Spleen (tissue), 11 donors: ENCODE results near the gene ABHD17C. TPM values are rescaled to one million over a fixed set of nuclear protein-coding genes. Genes with fewer than 3 reads are reported as not detected.

Experiments used
- DNase-seq: peaks from one replicate; pipeline ENCODE4 v3.0.0-alpha.2; 2020
- H3K27ac ChIP-seq, 8 donors: fragments of 200-600 bp; sonication (generic) in 7 of 8; 1 replicate in 4 of 8; 2 replicates in 4 of 8; pipeline versions ENCODE4 v1.5.0 to v1.8.0; 2016 to 2021; ENCODE audit warnings: inconsistent platforms in 4 of 8, mild to moderate bottlenecking in 4 of 8, moderate library complexity in 1 of 8
- H3K27me3 ChIP-seq, 7 donors: fragments of 200-600 bp; sonication (generic) in 6 of 7; replicated peaks in 1 of 7; 1 replicate in 4 of 7; 2 replicates in 3 of 7; pipeline versions ENCODE4 v1.5.0 to v1.8.0; 2016 to 2021; ENCODE audit warnings: inconsistent platforms in 3 of 7, mild to moderate bottlenecking in 1 of 7
- H3K36me3 ChIP-seq, 6 donors: fragments of 200-600 bp; sonication (generic) in 5 of 6; 1 replicate in 4 of 6; 2 replicates in 2 of 6; pipeline versions ENCODE4 v1.5.0 to v1.8.0; 2016 to 2021; ENCODE audit warnings: inconsistent platforms in 2 of 6
- H3K4me1 ChIP-seq, 6 donors: fragments of 200-600 bp; sonication (generic) in 5 of 6; 1 replicate in 3 of 6; 2 replicates in 3 of 6; pipeline versions ENCODE4 v1.5.0 to v1.8.0; 2016 to 2021; ENCODE audit warnings: inconsistent platforms in 3 of 6
- H3K4me3 ChIP-seq, 8 donors: fragments of 200-600 bp; sonication (generic) in 7 of 8; 1 replicate in 4 of 8; 2 replicates in 4 of 8; pipeline versions ENCODE4 v1.5.0 to v1.8.0; 2016 to 2021; ENCODE audit warnings: inconsistent platforms in 4 of 8, mild to moderate bottlenecking in 4 of 8, moderate library complexity in 2 of 8
- H3K9me3 ChIP-seq, 8 donors: fragments of 200-600 bp; sonication (generic) in 7 of 8; 1 replicate in 4 of 8; 2 replicates in 4 of 8; pipeline versions ENCODE4 v1.5.0 to v1.8.0; 2016 to 2021; ENCODE audit warnings: inconsistent platforms in 4 of 8
- POLR2A ChIP-seq, 3 donors: fragments of 450-650 bp; IDR thresholded peaks; one replicate each; pipeline ENCODE4 v1.5.1; 2017; ENCODE audit warnings: antibody characterized with exemption in 3 of 3, mild to moderate bottlenecking in 1 of 3
- POLR2AphosphoS5 ChIP-seq, 3 donors: sonication (generic); formaldehyde crosslinking; IDR thresholded peaks; one replicate each; pipeline ENCODE4 v1.5.1; 2017; ENCODE audit warnings: antibody characterized with exemption in 3 of 3
- WGBS, 5 donors: extraction: QIAGEN DNeasy Blood & Tissue Kit in 3 of 5; methylation state at CpG; one replicate each; pipeline versions ENCODE4 v1.1.5 to v1.1.7; 2013 to 2018; 5-methylcytosine and 5-hydroxymethylcytosine counted together
- intact Hi-C: fragments of 100-400 bp; cut with DNase I; formaldehyde crosslinking; loops from one replicate; pipeline ENCODE4 v1.15.0; 2023; ENCODE audit warnings: low total_unique reads
- polyA plus RNA-seq, 3 donors: library from polyadenylated mRNA; stranded (reverse); fragments of 200-250 nt; gene quantifications; one replicate each; pipeline ENCODE4 v1.2.1, GENCODE V29; 2013
- total RNA-seq, 7 donors: library from RNA; depleted of rRNA in 3 of 7; stranded (reverse); fragments of >200 nt in 3 of 7; fragmentation: NEBNext Ultra II Directional in 4 of 7; extraction: Animal tissue kit (Norgen Biotek cat#: 25700) in 4 of 7; gene quantifications; one replicate each; pipeline versions ENCODE4 v1.1.0 to v1.2.1, GENCODE V29; 2016 to 2021
- TF ChIP-seq, protein P1 (sequence below), 11 experiments: fragments of 200-600 bp in 7 of 11; fragments of 450-650 bp in 4 of 11; sonication (generic) in 4 of 11; IDR thresholded peaks in 8 of 11; conservative IDR thresholded peaks in 3 of 11; 1 replicate in 7 of 11; 2 replicates in 4 of 11; pipeline versions ENCODE4 v1.4.0 to v1.8.0; 2016 to 2021; ENCODE audit warnings: antibody characterized with exemption in 11 of 11, inconsistent platforms in 4 of 11, mild to moderate bottlenecking in 1 of 11
- donor health status: healthy with polysubstance abuse.
- donor health status: DM: no; HTN: no; CAD: no; lungs with moderate emphysema.
- donor health status: DM: no; HTN: no; CAD: no.
- donor health status: Bipolar disorder and iron deficiency.
- donor health status: healthy.
- donor health status: DM: no; HTN: no; CAD: no.
- donor health status: DM: yes; HTN: yes; CAD: no.

The ABHD17C gene
- total and polyA plus RNA-seq, 10 donors: 4.2 to 17.0 (median 10.9) TPM

DNA sequence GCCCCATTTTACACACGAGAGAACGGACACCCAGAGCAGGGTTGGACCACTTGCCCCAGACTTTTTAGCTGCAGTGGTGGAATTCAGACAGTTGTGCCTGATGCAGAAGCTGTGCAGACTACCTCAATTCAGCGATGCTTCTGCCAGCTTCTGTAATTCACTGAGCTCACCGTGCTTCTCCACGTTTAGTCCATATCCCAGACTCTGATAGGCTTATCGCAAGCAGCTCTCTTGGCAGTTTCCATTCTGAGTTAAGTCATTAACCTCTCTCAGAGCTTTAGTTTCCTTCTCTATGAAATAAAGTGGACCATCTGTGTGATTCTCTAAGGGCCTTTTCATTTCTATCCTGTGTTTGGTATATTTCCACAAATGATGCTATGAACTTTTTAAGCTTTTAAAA is 37.1 kb downstream of the ABHD17C start:
- Histone ChIP-seq H3K27me3 (no peaks in the 10 kb centered on the region), H3K4me3 (no peak overlapping the region), H3K4me1 (peaks cover 0 to 68% (median 36%) of the 10 kb centered on the region in 6 donors), H3K9me3 (no peaks in the 10 kb centered on the region), H3K36me3 (no peaks in the 10 kb centered on the region), H3K27ac (peak overlapping the region; percentile 2 to 78 (median 50))
- no peak for DNase-seq
- TF ChIP-seq POLR2AphosphoS5 (IDR thresholded peaks at IDR 0.05) (no peak), POLR2A (IDR thresholded peaks at IDR 0.05) (no peak)
- TF ChIP-seq, protein P1, sequence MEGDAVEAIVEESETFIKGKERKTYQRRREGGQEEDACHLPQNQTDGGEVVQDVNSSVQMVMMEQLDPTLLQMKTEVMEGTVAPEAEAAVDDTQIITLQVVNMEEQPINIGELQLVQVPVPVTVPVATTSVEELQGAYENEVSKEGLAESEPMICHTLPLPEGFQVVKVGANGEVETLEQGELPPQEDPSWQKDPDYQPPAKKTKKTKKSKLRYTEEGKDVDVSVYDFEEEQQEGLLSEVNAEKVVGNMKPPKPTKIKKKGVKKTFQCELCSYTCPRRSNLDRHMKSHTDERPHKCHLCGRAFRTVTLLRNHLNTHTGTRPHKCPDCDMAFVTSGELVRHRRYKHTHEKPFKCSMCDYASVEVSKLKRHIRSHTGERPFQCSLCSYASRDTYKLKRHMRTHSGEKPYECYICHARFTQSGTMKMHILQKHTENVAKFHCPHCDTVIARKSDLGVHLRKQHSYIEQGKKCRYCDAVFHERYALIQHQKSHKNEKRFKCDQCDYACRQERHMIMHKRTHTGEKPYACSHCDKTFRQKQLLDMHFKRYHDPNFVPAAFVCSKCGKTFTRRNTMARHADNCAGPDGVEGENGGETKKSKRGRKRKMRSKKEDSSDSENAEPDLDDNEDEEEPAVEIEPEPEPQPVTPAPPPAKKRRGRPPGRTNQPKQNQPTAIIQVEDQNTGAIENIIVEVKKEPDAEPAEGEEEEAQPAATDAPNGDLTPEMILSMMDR (IDR thresholded peaks at IDR 0.05 in 8 of 11, conservative IDR thresholded peaks at IDR 0.05 in 3 of 11): no peak
- intact Hi-C loops: no loop called here
- WGBS, 5 donors: 69 to 89% (median 82%) methylated on average over 5 to 6 of the region's 6 CpGs

DNA sequence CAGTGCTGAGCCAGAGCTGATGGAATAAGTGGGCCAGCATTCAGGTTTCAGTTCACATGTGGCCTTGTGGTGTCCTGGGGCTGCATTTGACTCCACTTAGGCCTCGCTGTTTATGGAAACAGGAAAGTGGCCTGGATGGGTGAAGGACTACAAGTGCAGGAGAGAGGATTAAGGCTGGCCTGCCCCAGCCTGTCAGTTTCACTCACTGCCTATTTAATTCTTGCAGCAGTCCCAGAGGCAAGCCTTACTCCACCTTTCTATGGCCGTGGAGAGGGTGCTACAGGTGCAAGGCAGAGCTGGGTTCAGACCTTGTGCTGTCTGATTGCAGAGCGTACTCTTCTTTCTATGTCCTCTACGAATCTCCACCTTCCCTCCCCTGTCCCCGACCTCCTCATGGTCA is 37.7 kb downstream of the ABHD17C start:
- Histone ChIP-seq H3K27me3 (no peaks in the 10 kb centered on the region), H3K27ac (peak overlapping the region; percentile 2 to 78 (median 50)), H3K4me3 (no peak overlapping the region), H3K36me3 (no peaks in the 10 kb centered on the region), H3K4me1 (peaks cover 0 to 73% (median 37%) of the 10 kb centered on the region in 6 donors), H3K9me3 (no peaks in the 10 kb centered on the region)
- no peak for DNase-seq
- peak in 1 of 3 donors; percentile 37 for TF ChIP-seq POLR2AphosphoS5 (IDR thresholded peaks at IDR 0.05)
- TF ChIP-seq, protein P1 (IDR thresholded peaks at IDR 0.05 in 8 of 11, conservative IDR thresholded peaks at IDR 0.05 in 3 of 11): no peak
- WGBS, 5 donors: 60 to 80% (median 72%) methylated on average over 5 of the region's 5 CpGs
- intact Hi-C loops: no loop called here

DNA sequence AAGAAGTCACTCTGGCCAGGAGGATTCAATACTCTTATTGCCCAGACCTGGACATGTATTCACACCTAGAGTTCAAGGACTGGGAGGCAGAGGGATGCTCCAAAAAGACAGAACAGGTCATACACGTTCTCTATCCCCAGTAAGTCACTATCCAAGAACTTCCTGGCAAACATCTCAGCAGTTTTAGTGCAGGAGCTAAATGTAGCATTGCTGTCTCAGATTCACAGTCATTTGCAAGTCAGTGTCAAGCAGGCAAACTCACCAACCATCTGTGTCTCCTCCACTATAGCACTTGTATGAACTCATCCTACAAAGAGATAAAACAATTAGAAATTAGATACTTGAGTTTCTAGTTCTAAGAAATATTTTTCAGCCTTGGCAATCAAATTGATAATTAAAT is 38.4 kb downstream of the ABHD17C start:
- intact Hi-C loops: no loop called here
- Histone ChIP-seq H3K27ac (peak overlapping the region in 5 of 8 donors; percentile 48 to 78 (median 64)), H3K4me3 (no peak overlapping the region), H3K4me1 (peaks cover 0 to 73% (median 37%) of the 10 kb centered on the region in 6 donors), H3K36me3 (no peaks in the 10 kb centered on the region), H3K9me3 (peaks cover 0 to under 1% (median 0%) of the 10 kb centered on the region in 8 donors), H3K27me3 (no peaks in the 10 kb centered on the region)
- WGBS, 5 donors: 33 to 76% (median 61%) methylated on average over 1 of the region's 1 CpG
- DNase-seq: no peak
- TF ChIP-seq, protein P1 (IDR thresholded peaks at IDR 0.05 in 8 of 11, conservative IDR thresholded peaks at IDR 0.05 in 3 of 11): no peak
- TF ChIP-seq POLR2A (IDR thresholded peaks at IDR 0.05) (no peak), POLR2AphosphoS5 (IDR thresholded peaks at IDR 0.05) (no peak)

DNA sequence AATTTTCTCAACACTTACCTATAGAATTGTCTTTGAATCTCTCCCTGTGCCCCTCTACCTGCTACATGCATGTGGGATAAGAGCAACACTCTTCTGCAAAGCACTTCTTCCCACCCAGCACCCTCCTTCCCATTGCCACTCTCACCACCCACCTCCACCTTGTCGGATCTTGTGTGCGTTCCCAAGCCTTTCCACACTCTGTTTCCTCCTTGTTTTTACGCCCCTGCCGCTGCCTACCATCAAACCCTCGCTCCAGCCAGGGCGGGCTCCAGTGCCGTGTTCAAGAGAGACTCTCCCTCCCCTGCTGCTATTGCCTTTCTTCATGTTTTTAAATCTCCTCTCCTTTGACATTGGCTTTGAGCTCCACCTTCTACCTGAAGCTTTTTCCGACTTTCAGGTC is 40.2 kb downstream of the ABHD17C start:
- peaks cover 0 to 7% (median 0%) of the 10 kb centered on the region in 8 donors for H3K9me3 ChIP-seq
- TF ChIP-seq, protein P1 (IDR thresholded peaks at IDR 0.05 in 8 of 11, conservative IDR thresholded peaks at IDR 0.05 in 3 of 11): no peak
- TF ChIP-seq POLR2AphosphoS5 (IDR thresholded peaks at IDR 0.05) (no peak), POLR2A (IDR thresholded peaks at IDR 0.05) (no peak)
- H3K27me3 ChIP-seq: no peaks in the 10 kb centered on the region
- WGBS, 5 donors: 90 to 97% (median 92%) methylated on average over 8 of the region's 8 CpGs
- H3K4me3 ChIP-seq: no peak overlapping the region
- intact Hi-C loops: no loop called here
- no peak for DNase-seq
- peak overlapping the region in 5 of 8 donors; percentile 23 to 78 (median 35) for H3K27ac ChIP-seq
- no peaks in the 10 kb centered on the region for H3K36me3 ChIP-seq
- peaks cover 0 to 70% (median 37%) of the 10 kb centered on the region in 6 donors for H3K4me1 ChIP-seq
